HUES48 (cell line): Measurements from ENCODE around the gene CRYZ.
"Not testable (repeated sequence)": the region's sequence is repeated elsewhere in the genome, so short reads cannot be mapped to it uniquely, and the experiment has no call there.

Experiments used
- H3K27ac ChIP-seq: one replicate; pipeline ENCODE4 v1.7.0; 2013; ENCODE audit warnings: low read depth, low read length, inconsistent platforms
- H3K27me3 ChIP-seq: 2 replicates; pipeline ENCODE4 v1.6.1; 2013; ENCODE audit warnings: mild to moderate bottlenecking, low read length; ENCODE audit not compliant: control insufficient read depth, insufficient read depth
- H3K36me3 ChIP-seq: 2 replicates; pipeline ENCODE4 v1.6.1; 2013; ENCODE audit warnings: low read length; ENCODE audit not compliant: control insufficient read depth, insufficient read depth
- H3K4me1 ChIP-seq: 2 replicates; pipeline ENCODE4 v1.6.1; 2013; ENCODE audit warnings: mild to moderate bottlenecking, low read length; ENCODE audit not compliant: control insufficient read depth, insufficient read depth
- H3K4me3 ChIP-seq: 2 replicates; pipeline ENCODE4 v1.5.1; 2013; ENCODE audit warnings: mild to moderate bottlenecking, low read depth, low read length
- H3K9ac ChIP-seq: 2 replicates; pipeline ENCODE4 v1.6.1; 2013; ENCODE audit warnings: mild to moderate bottlenecking, low read depth, low read length, moderate library complexity
- H3K9me3 ChIP-seq: 2 replicates; pipeline ENCODE4 v1.6.1; 2013; ENCODE audit warnings: low read length; ENCODE audit not compliant: control insufficient read depth, insufficient read depth

Gene CRYZ

GRCh38 chr1:74681449-74681848 is 51.4 kb downstream of the CRYZ start:
- H3K9me3 ChIP-seq: no peaks in the 10 kb centered on the region
- H3K27me3 ChIP-seq: no peaks in the 10 kb centered on the region
- H3K36me3 ChIP-seq: no peaks in the 10 kb centered on the region
- H3K4me1 ChIP-seq: no peaks in the 10 kb centered on the region
- no peak overlapping the region for H3K27ac ChIP-seq
- no peak overlapping the region for H3K9ac ChIP-seq
- no peak overlapping the region for H3K4me3 ChIP-seq

GRCh38 chr1:74681001-74681400 is 51.8 kb downstream of the CRYZ start:
- H3K9ac ChIP-seq: no peak overlapping the region

GRCh38 chr1:74679811-74680210 is 53.0 kb downstream of the CRYZ start:
- H3K9me3 ChIP-seq: no peaks in the 10 kb centered on the region
- no peak overlapping the region for H3K9ac ChIP-seq
- H3K4me3 ChIP-seq: no peak overlapping the region
- H3K36me3 ChIP-seq: no peaks in the 10 kb centered on the region
- H3K27me3 ChIP-seq: peaks cover 7% of the 10 kb centered on the region
- no peak overlapping the region for H3K27ac ChIP-seq
- H3K4me1 ChIP-seq: 0 out of 2 replicates have a peak, but pooled peaks cover 4% of the 10 kb centered on the region

More at GRCh38 chr1:74681001-74681400, 51.8 kb downstream of the CRYZ start:
- Histone ChIP-seq H3K4me3 (no peak overlapping the region), H3K36me3 (no peaks in the 10 kb centered on the region), H3K9me3 (no peaks in the 10 kb centered on the region), H3K27me3 (no peaks in the 10 kb centered on the region), H3K4me1 (no peaks in the 10 kb centered on the region), H3K27ac (no peak overlapping the region)

GRCh38 chr1:74677926-74678325 is 54.9 kb downstream of the CRYZ start:
- Histone ChIP-seq H3K4me3 (no peak overlapping the region), H3K27ac (no peak overlapping the region), H3K9ac (no peak overlapping the region), H3K9me3 (no peaks in the 10 kb centered on the region), H3K27me3 (peaks cover 26% of the 10 kb centered on the region), H3K4me1 (peaks cover 13% of the 10 kb centered on the region), H3K36me3 (no peaks in the 10 kb centered on the region)

- no peaks in the 10 kb centered on the region for H3K36me3 ChIP-seq
- H3K4me1 ChIP-seq: peaks cover 13% of the 10 kb centered on the region
- no peaks in the 10 kb centered on the region for H3K9me3 ChIP-seq
- H3K27me3 ChIP-seq: peaks cover 36% of the 10 kb centered on the region
- H3K27ac ChIP-seq: no peak overlapping the region
- peak overlapping the region; percentile 47 for H3K4me3 ChIP-seq
- no peak overlapping the region for H3K9ac ChIP-seq
Observed at GRCh38 chr1:74674278-74675048, 58.4 kb downstream of the CRYZ start.

- H3K4me3 ChIP-seq: peak within 1 kb of the TSS; percentile 47
- no peak within 1 kb of the TSS for H3K27ac ChIP-seq
- no peaks in the 10 kb centered on the region for H3K36me3 ChIP-seq
- peaks cover 36% of the 10 kb centered on the region for H3K27me3 ChIP-seq
- no peaks in the 10 kb centered on the region for H3K9me3 ChIP-seq
- H3K4me1 ChIP-seq: peaks cover 13% of the 10 kb centered on the region
- no peak within 1 kb of the TSS for H3K9ac ChIP-seq
Observed at GRCh38 chr1:74673351-74674111, 59.3 kb downstream of the CRYZ start, which contains the start of gene ERICH3. Gene ERICH3, minus strand, starts transcription at chr1:74673792. Its CDS starts 273 bp downstream, at chr1:74673519.

- H3K9me3 ChIP-seq: not testable (repeated sequence)
- peaks cover 13% of the 10 kb centered on the region for H3K4me1 ChIP-seq
Observed at GRCh38 chr1:74670866-74671265, 62.0 kb downstream of the CRYZ start.

More at GRCh38 chr1:74670866-74671265, 62.0 kb downstream of the CRYZ start:
- peaks cover 36% of the 10 kb centered on the region for H3K27me3 ChIP-seq
- H3K4me3 ChIP-seq, H3K36me3 ChIP-seq, H3K9ac ChIP-seq, H3K27ac ChIP-seq: not testable (repeated sequence)
